ENCODE data around the gene CCDC85B.

Gene CCDC85B

DNA sequence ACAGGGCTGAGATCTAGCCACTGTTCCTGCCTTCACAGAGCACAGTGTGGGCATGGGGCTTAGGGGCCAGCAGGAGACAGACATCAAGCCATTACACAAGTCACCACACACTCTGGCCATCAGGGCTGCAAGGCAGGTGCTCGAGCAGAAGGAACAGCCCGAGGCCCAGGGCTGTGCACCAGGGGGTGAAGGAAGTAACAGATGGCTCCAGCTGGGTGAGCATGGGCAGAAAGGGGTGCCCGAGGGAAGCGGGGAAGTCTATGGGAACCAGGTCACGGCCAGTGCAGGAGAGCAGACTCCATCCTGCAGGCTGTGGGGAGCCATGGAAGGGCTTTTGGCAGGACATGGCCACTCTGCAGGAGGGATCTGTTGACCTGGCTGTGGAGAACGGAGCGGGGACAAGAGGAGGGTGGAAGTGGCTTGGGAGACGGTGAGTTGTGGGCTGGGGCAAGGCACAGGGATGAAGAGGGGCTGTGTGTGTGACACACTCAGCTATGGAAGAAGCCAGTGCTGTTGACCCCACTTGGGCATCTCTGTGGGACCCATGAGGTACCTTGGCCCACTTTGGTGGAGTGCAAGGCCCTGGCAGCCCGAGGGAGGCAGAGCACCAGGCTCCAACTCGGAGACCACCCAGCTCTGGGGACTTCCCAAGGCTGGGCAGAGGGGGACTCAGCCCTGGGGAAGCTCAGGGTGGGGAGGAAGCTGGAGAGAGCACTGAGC, 24.8 kb downstream of the CCDC85B start:
- peaks cover 12% of the 10 kb centered on the region for H3K36me3 ChIP-seq
- H3K4me1 ChIP-seq (ENCODE audit: control insufficient read depth in 1 of 2, insufficient read depth in 1 of 2, low read depth in 1 of 2, low read length in 1 of 2) = peaks cover 40 to 48% of the 10 kb centered on the region in 2 experiments
- H3K9me3 ChIP-seq = no peaks in the 10 kb centered on the region
- peak overlapping the region in 1 of 2 experiments; percentile 10 for H3K4me3 ChIP-seq (ENCODE audit: low read depth in 1 of 2, low read length in 1 of 2)
- TF ChIP-seq, protein P1, sequence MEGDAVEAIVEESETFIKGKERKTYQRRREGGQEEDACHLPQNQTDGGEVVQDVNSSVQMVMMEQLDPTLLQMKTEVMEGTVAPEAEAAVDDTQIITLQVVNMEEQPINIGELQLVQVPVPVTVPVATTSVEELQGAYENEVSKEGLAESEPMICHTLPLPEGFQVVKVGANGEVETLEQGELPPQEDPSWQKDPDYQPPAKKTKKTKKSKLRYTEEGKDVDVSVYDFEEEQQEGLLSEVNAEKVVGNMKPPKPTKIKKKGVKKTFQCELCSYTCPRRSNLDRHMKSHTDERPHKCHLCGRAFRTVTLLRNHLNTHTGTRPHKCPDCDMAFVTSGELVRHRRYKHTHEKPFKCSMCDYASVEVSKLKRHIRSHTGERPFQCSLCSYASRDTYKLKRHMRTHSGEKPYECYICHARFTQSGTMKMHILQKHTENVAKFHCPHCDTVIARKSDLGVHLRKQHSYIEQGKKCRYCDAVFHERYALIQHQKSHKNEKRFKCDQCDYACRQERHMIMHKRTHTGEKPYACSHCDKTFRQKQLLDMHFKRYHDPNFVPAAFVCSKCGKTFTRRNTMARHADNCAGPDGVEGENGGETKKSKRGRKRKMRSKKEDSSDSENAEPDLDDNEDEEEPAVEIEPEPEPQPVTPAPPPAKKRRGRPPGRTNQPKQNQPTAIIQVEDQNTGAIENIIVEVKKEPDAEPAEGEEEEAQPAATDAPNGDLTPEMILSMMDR (IDR thresholded peaks at IDR 0.05) = no peak
- H3K27me3 ChIP-seq = no peaks in the 10 kb centered on the region
- peak overlapping the region; percentile 61 for H3K27ac ChIP-seq

DNA sequence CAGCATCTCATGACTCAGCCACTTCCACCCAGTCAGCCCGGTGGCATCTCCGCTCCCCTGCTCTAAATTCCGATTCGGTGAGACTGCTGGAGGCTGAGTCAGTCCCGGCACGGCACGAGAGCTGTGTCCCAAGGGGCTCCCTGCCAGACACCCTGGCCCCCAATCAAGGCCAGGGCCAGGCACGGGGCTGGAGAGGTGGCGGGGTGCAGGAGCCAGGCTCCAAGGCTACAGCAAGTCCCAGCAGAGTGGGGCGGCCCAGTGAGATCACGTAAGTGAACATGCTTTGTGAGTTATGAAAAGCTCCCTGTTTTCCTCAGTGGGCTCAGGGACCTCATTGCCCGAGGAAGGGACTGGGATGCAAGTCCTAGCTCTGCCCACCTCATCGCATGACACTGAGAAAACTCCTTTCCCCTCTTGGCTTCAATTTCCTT, 25.4 kb downstream of the CCDC85B start:
- TF ChIP-seq, protein P1 (IDR thresholded peaks at IDR 0.05) = no peak
- H3K4me1 ChIP-seq (ENCODE audit: control insufficient read depth in 1 of 2, insufficient read depth in 1 of 2, low read depth in 1 of 2, low read length in 1 of 2) = peaks cover 46 to 54% of the 10 kb centered on the region in 2 experiments
- H3K27ac ChIP-seq = peak overlapping the region; percentile 61
- peak overlapping the region in 1 of 2 experiments; percentile 10 for H3K4me3 ChIP-seq (ENCODE audit: low read depth in 1 of 2, low read length in 1 of 2)
- H3K27me3 ChIP-seq = no peaks in the 10 kb centered on the region
- peaks cover 12% of the 10 kb centered on the region for H3K36me3 ChIP-seq
- H3K9me3 ChIP-seq = no peaks in the 10 kb centered on the region

DNA sequence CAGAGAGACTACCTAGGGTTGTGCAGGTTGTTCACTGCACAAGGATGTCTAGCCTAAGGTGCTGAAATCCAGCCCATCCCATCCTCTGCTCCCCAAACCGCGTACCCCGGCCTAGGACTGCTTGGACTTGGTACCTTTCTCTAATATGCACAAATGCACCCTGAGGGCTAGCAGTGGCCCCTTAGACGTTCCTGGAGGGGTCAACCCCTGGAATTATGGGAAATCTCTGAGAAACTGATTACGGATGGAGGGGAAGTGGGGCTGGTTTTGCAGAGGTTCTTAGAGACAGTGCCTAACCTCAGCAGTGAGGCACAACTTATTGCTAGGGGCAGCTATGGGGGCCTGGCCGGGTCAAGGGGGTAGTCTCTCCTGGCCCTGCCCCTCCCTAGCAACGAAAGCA, 25.9 kb downstream of the CCDC85B start:
- H3K9me3 ChIP-seq = no peaks in the 10 kb centered on the region
- peaks cover 48 to 57% of the 10 kb centered on the region in 2 experiments for H3K4me1 ChIP-seq (ENCODE audit: control insufficient read depth in 1 of 2, insufficient read depth in 1 of 2, low read depth in 1 of 2, low read length in 1 of 2)
- peak overlapping the region; percentile 61 for H3K27ac ChIP-seq
- H3K4me3 ChIP-seq (ENCODE audit: low read depth in 1 of 2, low read length in 1 of 2) = no peak overlapping the region
- peaks cover 12% of the 10 kb centered on the region for H3K36me3 ChIP-seq
- TF ChIP-seq, protein P1 (IDR thresholded peaks at IDR 0.05) = no peak
- H3K27me3 ChIP-seq = no peaks in the 10 kb centered on the region

DNA sequence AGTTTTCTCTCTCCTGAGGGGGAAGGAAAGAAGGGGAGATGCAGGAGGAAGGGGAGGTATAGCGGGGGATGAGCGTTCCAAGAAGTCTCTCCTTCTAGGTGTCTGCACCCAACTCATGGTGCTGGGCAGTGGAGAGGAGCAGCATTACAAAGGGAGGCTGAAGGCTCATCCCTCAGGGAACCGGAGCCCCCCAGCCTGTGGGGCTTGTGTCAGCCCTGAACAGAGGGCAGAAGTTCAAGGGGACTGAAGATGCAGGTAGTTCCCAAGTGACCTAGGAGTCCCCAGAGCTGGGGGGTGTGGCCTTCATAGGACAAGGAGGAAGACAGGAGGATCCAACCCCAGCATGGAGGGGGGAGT, 26.6 kb downstream of the CCDC85B start:
- TF ChIP-seq, protein P1 (IDR thresholded peaks at IDR 0.05) = no peak
- Histone ChIP-seq H3K9me3 (no peaks in the 10 kb centered on the region), H3K36me3 (peaks cover 14% of the 10 kb centered on the region), H3K4me3 (ENCODE audit: low read depth in 1 of 2, low read length in 1 of 2) (no peak overlapping the region), H3K4me1 (ENCODE audit: control insufficient read depth in 1 of 2, insufficient read depth in 1 of 2, low read depth in 1 of 2, low read length in 1 of 2) (peaks cover 48 to 57% of the 10 kb centered on the region in 2 experiments), H3K27me3 (no peaks in the 10 kb centered on the region), H3K27ac (no peak overlapping the region)

DNA sequence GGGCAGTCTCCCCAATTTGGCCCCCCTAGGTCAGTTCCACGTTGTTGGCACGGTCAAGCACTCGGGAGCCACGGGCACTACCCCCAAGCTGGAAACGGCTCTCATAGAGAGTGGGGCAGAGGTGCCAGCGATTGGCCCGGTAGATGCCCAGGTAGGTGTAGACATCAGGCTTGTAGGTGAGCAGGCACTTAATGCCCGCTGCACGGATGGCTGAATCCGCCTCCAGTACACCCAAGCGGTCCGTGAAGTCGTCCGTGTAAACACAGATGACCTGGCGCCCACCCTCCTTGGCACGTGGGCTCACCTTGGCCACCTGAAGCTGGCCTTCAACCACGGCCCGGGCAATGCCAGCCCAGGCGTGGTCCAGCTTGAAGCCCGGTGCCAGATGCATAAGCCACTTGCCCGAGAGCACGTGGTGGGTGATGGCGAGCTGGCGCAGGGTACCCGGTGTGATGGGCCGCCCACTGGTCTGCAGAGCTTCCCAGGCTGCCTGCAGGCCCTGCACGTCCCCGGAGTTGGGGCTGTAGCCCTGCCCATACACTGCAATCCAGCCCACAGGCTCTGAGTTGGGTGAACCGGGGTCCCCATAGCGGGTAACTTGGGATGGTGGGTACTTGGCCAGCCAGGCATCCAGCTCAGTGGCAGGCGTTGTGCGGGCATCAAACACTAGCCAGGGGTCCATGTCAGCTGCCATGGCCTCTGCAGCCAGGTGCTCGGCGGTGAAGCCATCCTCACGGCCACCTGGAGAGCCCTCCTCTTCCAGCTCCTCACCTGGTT, 27.1 kb downstream of the CCDC85B start:
- H3K27ac ChIP-seq = peak overlapping the region; percentile 92
- H3K36me3 ChIP-seq = peaks cover 20% of the 10 kb centered on the region
- H3K4me3 ChIP-seq (ENCODE audit: low read depth in 1 of 2, low read length in 1 of 2) = peak overlapping the region; percentile 80 to 92
- TF ChIP-seq, protein P1 (IDR thresholded peaks at IDR 0.05) = no peak
- no peaks in the 10 kb centered on the region for H3K9me3 ChIP-seq
- no peaks in the 10 kb centered on the region for H3K27me3 ChIP-seq
- H3K4me1 ChIP-seq (ENCODE audit: control insufficient read depth in 1 of 2, insufficient read depth in 1 of 2, low read depth in 1 of 2, low read length in 1 of 2) = peaks cover 52 to 57% of the 10 kb centered on the region in 2 experiments
